Measurements from ENCODE around the gene FHIT.
"Not testable (repeated sequence)": the region's sequence is repeated elsewhere in the genome, so short reads cannot be mapped to it uniquely, and the experiment has no call there.

The FHIT gene

GRCh38 chr3:60696428-60697125 lies 554.7 kb downstream of the FHIT start:
- no peak for DNase-seq

DNA sequence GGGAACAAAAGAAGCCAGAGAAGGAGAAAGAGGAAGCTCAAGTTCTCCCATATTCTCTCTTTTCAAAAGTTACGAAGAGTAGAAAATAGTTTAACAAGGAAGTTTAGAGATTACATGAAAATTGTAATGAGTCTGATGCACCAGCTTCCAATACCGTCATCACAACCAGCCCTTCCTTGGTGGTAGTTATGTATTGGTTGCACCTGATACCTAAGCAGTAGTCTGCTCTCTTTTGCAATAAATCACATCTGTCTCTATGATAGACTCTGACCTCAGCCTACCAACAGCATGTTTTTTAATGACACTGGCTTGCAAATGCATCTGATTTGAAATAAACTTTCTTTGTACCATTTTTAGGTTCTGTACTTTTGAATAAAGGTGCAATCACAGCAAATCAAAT lies 575.8 kb downstream of the FHIT start:
- no peak for DNase-seq

DNA sequence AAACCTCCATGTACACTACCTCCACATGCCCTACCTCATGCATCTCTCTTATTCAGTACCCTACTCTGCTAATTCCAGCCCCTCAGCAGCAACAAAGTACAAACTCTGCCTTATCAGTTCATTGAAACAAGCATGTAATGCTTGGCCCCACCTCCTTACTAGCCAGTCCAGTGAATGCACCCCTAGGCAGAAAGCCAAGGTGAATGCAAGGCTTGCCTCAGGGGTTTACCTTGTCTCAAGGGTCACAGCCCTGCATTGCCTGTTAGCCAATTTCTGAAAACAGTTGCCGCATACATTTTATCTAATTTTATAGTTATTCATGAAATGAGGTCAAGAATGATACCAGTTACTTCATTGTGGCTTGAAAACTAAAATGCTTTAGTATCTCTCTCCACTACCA lies 576.4 kb downstream of the FHIT start:
- no peak for DNase-seq

GRCh38 chr3:60673123-60673522 lies 578.1 kb downstream of the FHIT start:
- DNase-seq = no peak

- not testable (repeated sequence) for DNase-seq
Measured at GRCh38 chr3:60672337-60672736, 578.9 kb downstream of the FHIT start.

GRCh38 chr3:60669636-60670035 lies 581.6 kb downstream of the FHIT start:
- DNase-seq = no peak

- DNase-seq = no peak
Measured at GRCh38 chr3:60660026-60660425, 591.2 kb downstream of the FHIT start.

DNA sequence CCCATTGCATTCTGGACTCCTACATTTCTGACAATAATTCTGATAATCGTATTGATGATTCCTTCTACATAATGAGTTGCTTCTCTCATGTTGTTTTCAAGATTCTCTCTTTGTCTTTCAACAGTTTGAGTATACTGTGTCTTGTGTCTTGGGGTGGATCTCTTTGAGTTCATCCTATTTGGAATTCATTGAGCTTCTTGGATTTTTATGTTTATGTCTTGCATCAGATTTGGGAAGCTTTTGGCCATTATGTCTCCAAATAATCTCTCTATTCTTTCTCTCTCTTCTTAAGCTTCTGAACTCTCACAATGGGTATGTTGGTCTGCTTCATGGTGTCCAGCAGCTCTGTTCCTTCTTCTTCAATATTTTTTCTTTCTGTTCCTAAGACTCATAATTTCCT lies 592.2 kb downstream of the FHIT start:
- no peak for DNase-seq

DNA sequence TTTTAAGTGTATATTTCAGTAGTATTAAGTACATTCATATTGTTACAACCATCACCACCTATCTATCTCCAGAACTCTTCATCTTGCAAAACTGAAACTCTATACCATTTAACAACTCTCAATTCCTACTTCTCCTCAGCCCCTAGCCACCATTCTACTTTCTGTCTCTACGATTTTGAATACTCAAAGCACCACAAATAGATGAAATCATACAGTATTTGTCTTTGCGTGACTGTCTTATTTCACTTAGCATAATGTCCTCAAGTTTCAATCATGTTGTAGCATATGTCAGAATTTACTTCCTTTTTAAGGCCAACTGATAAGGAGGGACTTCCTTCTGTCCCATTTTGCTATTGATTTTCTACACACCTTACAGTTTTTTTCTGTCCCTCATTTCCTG lies 593.3 kb downstream of the FHIT start:
- no peak for DNase-seq

GRCh38 chr3:60652829-60653228 lies 598.4 kb downstream of the FHIT start:
- no peak for DNase-seq

DNA sequence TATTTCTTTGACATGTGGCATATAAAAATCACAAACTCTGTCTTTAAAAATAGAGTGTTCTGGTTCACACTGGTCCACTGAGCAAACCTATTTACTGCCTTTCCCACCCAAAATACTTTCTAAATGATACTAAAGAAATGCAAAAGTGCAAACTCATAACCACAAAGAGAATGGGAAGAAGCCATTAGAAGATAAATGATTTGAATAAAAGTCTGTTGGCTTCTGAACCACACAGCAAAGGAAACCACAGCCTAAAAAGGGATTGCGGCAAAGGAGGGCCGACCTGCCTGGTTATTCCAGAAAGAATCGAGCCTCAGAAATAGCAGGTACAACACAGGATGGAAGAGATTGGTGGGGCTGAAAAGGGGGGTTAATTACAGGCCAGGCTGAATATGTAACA lies 599.5 kb downstream of the FHIT start:
- no peak for DNase-seq

DNA sequence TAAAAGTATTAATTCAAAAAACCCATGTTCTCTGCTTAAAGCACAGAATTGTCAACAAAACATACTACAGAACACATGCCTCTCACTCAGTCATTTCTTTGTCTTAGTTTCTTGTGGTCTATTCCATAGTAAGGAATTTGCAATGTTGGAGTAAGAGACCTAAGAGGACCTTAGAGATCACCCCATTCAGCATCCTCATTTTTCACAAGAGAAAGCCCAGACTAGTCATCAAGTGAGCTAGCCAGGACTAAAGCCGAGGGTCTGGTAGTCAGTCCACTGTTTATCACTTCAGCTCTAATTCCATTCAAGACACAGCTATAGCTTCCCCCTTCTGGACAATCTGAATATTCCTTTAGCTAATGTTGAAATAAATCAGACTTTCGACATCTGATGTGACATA lies 601.1 kb downstream of the FHIT start:
- DNase-seq = no peak

DNA sequence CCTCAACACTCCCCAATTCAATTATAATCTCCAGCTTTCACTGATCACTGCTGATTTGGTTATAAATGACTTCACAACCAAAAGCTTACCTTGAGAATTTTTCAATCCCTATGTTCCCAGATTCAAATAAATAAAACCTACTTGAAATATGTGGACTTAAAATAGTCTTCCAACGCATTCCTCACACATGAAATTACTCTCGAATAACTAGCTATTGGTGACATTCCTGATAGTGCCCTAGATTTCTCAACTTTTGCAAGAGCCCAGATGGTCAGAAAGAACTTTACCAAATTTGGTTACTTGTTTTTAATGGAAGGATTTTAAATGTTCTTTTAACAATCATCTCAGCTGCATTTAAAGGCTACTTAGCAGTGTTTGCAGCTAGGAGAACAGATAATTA lies 605.5 kb downstream of the FHIT start:
- DNase-seq = no peak

- no peak for DNase-seq
Measured at GRCh38 chr3:60643831-60644230, 607.4 kb downstream of the FHIT start.

DNA sequence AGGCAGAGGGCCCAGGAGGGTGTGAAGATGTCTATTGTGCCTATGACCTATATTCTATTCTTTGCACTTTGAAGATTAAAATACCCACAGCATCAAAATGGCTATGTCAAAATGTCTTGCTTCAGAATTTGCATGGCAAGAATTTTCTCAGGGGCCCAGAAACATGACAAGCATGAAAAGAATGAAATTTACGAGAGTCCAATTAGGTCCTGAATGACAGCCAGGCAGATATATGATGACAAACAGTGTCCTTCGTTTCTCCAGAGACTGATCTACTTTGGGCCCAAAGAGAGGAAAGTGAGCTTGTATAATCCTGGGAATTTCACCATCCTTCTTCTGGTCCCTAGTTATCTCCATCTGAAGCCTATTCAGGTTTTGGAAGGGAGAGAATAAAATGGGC lies 609.9 kb downstream of the FHIT start:
- no peak for DNase-seq

DNA sequence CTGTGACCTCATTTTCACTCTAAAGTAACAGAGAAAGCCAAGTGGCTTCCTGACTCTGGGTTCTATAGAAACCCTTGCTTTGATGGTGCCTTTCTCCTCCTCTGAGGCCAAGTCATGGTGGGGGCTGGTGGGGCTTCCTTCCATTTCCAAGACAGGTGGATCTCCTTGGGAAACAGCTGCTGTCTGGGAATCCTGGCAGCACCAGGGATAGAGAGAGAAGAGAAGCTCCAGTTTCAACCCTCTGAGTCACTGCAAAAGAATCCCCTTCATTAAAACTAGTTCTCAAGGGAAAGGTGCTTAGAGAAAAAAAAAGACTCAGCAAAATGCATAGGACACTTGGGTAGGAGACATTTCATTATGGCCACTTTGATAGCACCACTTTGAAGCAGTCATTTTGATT lies 614.4 kb downstream of the FHIT start:
- DNase-seq = no peak

DNA sequence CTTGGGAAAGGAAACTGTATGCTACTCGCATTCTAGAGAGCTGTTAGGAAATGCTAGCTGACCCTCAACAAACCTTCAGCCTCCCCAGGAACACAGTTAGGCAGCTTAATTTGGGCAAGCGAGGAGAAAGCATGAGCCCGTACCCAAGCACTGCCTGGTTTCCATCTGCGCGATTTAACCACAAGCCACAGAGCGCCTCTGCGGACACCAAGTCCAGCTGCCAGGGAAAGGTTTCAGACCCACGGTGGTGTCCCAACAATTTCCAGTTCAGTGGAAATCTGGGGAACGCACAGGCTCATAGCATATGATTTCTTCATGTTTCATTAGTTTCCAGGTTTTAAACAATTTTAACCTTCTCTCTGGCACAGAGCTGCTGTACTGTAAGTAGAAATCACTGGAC lies 617.6 kb downstream of the FHIT start:
- no peak for DNase-seq

DNA sequence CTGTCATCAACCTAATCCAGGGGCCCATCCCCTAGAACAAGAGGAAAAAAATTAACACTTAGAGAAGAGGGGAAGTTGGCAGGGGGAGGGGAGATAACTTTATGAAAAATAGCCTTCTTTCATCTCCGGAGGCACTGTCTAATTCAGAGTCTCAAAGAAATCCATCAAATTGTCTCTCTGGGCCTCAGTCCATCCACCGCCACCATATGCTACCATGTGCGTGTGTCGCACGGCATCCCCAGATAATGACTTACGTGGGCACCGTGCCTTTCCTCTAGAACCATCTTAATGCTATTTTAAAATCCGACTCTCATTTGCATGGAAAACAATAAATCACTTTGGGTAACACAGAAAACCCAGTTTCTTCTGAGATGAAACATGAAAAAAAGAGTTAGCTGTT lies 619.7 kb downstream of the FHIT start:
- no peak for DNase-seq

GRCh38 chr3:60630953-60631352 lies 620.3 kb downstream of the FHIT start:
- DNase-seq = no peak

DNA sequence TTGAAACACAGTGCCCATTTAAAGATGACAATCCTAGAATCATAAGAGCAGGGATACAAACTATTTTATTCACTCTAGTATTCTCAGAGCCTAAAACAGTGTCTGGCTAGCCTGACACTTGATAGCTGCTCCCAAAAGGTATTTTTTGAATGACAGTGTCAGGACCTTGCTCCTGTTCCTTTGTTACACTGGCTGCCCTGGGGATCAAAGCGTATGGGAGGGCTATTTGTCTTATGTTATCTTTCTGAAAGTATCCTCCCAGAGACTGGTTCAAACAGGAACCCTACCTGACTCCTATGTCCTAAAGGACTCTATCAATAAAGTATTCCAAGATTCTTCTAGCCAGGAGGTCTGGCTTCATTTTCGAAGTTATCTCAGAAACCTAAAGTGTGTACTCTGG lies 621.4 kb downstream of the FHIT start:
- DNase-seq = no peak

DNA sequence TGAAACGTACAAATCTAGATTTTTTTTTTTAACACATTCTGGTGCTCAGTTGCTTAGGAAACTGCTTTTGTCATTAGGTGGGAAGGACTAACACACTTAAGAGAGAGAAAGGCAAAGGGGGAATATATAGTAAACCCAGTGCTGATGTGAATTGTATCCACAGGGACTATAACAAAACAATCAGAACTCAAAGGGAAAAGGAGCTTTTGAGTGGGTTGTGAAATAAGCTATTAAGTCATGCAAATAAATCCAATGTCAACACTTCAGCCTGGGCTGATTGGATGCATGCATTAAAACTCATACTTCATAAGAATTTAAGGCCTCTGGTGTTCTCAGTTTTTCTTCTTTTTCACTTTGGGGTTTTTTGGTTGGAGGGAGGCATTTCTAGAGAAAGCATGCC lies 628.9 kb downstream of the FHIT start:
- DNase-seq = no peak

DNA sequence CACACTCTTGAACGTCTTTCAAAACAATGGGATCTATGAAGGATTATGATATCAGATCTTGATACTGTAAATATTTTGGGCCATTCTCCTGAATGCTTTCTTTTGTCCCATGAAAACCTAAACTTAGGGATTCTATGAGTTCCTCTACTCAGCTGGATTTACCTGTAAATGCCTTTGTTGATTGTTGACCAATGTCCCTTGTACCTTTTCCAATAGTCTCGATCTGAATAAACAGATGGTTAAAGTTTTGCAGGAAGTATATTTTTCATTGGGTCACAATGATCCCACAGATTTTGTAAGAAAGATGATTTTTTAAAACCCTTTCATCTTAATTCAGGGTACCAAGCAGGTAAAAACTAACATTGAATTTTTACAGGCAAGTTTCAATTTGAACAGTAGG lies 634.1 kb downstream of the FHIT start:
- DNase-seq = no peak

DNA sequence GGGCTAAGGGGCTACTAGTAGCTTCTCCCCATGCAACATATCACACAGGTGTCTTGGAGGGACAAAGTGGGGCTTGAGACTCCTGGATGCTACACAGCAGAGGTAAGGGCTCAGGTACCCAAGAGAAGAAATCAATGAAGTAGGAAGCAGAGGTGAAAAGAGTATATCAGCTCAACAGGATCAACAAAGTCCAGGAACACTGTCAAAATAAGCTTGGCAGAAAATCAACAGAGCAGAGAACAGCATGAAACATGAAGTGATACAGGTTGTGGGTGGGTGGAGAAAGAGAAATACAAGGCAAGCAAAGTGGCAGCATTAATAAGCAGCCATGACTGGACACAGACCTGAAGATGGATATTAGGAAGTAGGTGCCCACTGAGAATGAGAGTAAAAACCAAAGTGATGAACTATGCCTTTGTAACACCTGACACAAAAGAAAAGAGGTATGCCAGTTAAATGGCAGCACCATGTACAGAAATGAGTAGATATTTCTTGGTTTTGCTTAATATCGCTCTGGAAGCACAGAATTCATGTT lies 637.4 kb downstream of the FHIT start:
- no peak for DNase-seq

DNA sequence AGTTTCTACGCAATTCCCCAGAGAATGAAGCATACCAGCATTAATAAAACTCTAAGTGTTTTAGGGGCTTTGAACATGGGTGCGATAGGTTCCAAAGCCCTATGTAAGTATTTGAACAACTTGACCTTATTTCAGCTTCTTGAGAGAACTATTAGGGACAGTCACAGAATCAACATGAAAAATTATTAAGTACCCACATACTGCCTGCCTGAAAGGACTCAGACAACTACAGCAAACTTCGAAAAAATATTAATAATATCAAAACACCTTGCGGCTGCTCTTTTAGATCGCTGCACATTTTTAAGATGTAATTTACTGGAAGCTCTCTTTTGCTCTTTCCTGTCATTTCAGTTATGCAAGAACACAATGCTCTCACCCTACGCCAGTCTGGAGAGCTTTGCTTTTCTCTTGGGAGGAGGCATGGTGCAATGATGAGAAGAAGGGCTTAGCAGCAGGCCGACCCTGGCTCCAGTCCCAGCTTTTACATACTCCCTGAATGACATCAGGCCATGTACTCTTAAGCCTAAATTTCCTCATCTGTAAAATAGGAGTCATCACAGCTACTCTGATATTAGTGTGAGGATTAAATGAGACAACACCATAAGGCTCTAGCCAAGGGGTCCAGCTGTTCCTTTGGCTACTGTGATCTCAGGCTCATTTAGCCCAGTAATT lies 640.7 kb downstream of the FHIT start:
- no peak for DNase-seq

- no peak for DNase-seq
Measured at GRCh38 chr3:60609446-60609845, 641.8 kb downstream of the FHIT start.
